HG02870 (cell line): Measurements from ENCODE around the gene CADM1.

Source experiments
- ATAC-seq: cut with Tn5 transposase; IDR thresholded peaks from one replicate; pipeline ENCODE4 v1.9.1; 2021; ENCODE audit warnings: mild to moderate bottlenecking, moderate library complexity; ENCODE audit not compliant: unreplicated experiment

The CADM1 gene

GRCh38 chr11:115132436-115133228, 371.6 kb downstream of the CADM1 start:
- ATAC-seq, result peak; percentile 59

GRCh38 chr11:115129473-115130289, 374.5 kb downstream of the CADM1 start:
- no peak for ATAC-seq

- ATAC-seq, result no peak
Measured at GRCh38 chr11:115128226-115128625, 376.0 kb downstream of the CADM1 start.

- no peak for ATAC-seq
Measured at GRCh38 chr11:115127790-115128189, 376.4 kb downstream of the CADM1 start.

- peak; percentile 89 for ATAC-seq
Measured at GRCh38 chr11:115126515-115127208, 377.6 kb downstream of the CADM1 start.

GRCh38 chr11:115126092-115126491, 378.1 kb downstream of the CADM1 start:
- peak; percentile 14 for ATAC-seq

GRCh38 chr11:115124786-115125185, 379.4 kb downstream of the CADM1 start:
- ATAC-seq, result no peak

GRCh38 chr11:115123641-115124040, 380.6 kb downstream of the CADM1 start:
- ATAC-seq, result no peak

- ATAC-seq, result no peak
Measured at GRCh38 chr11:115122274-115122673, 381.9 kb downstream of the CADM1 start.
